Measurements from ENCODE around the gene RHOH. TPM values are rescaled to one million over a fixed set of nuclear protein-coding genes. Genes with fewer than 3 reads are reported as not detected.
"Not testable (repeated sequence)": the region's sequence is repeated elsewhere in the genome, so short reads cannot be mapped to it uniquely, and the experiment has no call there.

The RHOH gene, protein sequence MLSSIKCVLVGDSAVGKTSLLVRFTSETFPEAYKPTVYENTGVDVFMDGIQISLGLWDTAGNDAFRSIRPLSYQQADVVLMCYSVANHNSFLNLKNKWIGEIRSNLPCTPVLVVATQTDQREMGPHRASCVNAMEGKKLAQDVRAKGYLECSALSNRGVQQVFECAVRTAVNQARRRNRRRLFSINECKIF
- total RNA-seq: 0.70 TPM

DNA sequence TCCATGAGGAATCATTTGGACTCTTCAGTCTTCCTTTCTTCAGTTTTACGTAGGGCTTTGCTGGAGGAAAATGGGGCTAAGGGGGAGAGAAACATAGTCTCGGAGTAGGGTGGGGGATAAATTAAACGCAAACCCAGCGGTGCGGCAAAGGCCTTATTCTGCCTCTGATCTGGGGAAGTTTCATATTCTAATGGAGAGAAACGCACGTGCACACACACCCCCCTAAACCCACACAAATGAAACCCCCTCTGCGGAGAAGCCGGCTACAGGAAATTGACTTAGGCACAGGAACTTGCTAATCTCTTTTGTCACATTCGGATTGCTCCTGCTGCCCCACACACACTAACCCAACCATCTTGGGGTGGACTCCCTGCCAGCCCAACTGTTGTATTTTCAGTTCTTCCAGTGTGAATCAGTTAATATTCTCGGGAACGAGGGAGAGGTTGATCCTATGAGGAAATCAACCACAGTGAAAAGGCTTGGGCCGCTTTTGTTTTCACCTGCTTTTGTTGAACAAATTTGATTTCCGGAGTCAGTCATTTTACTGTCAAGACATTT lies at the start of gene RHOH:
Gene RHOH, plus strand, starts transcription at position 308 of the 558 bp plus-strand sequence. CDS start 46,356 bp downstream, outside the sequence.
- DNase-seq (ENCODE audit: low spot score) (no peak), ATAC-seq (no peak)

DNA sequence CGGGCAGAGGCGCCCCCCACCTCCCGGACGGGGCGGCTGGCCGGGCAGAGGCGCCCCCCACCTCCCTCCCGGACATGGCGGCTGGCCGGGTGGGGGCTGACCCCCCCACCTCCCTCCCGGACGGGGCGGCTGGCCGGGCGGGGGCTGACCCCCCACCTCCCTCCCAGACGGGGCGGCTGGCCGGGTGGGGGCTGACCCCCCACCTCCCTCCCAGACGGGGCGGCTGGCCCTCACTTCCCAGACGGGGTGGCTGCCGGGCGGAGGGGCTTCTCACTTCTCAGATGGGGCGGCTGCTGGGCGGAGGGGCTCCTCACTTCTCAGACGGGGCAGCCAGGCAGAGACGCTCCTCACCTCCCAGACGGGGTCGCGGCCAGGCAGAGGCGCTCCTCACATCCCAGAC lies 49.3 kb upstream of the RHOH start:
- not testable (repeated sequence) for ATAC-seq; DNase-seq (ENCODE audit: low spot score)

DNA sequence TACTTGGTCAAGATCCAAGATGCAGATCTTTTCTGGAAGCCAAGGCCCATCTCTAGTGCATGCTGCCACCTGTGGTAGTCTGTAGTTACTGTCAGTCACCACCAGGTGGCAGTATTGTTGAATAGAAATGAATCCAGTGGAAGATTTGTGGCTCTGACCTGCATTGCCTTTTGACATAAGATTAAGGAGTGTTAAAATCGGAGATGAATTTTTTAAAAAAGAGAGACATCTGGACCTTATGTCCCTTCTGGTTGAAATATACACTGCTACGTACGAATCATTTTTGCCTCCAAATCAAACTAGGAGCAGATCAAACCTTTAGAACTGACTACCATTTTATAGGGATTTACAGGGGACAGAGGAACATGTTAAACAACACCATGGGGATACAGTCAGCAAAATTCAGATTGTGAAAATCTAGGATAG lies 46.9 kb upstream of the RHOH start:
- DNase-seq (ENCODE audit: low spot score) (peak; percentile 67), ATAC-seq (peak; percentile 100)

DNA sequence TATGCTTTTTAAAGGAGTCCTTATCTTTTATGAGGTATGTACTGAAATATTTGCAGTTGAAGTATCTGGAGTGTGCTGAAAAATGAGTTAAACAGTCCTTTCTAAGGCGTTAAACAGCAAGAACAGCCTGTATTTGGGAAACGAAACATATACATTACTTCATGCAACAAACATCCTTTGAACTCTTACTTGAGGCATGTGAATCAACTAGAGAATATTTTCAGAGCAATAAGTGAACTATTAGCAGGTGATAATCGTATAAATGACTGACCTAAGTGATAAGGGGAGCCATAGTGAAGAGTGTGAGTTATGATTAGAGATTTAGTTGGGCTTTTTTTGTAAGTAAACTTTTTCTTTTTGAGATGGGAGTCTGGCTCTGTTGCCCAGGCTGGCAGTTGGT lies 45.9 kb upstream of the RHOH start:
- no peak for ATAC-seq
- no peak for DNase-seq (ENCODE audit: low spot score)

DNA sequence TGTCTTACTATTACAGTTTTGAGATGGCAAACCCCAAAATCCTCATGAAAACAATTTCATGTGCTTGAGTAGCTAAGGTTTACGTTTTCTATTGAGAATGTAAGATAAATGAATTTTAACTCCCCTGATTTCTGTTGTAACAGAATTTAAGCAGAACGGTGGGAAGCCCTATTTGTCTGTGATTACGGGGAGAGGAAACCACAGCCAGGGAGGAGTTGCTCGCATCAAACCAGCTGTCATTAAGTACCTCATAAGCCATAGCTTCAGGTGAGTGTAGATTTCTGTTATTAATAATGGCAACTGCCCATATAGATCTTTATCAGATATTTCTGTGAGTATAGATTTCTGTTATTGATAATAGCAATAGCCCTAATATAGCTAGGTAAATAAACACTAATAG lies 44.2 kb upstream of the RHOH start:
- no peak for DNase-seq (ENCODE audit: low spot score)
- ATAC-seq: no peak

DNA sequence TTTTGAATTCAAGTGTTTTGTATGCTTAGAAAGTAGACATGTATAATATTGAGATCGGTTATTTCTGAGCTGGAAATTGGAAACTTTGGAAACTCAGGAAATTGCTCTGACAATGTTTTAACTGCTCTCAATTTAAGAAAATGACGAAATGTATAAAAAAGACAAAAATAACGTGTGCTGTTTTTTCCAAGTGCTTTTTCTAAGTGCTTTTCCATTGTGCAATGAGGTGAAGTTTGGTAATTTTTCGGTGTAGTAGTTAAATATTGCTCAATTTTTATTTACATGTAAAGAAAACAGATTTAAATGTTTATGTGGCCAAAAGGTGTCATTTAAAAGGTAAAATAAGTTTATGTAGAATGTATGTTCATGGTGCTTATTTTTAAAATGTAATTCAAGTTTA lies 39.4 kb upstream of the RHOH start:
- no peak for ATAC-seq
- DNase-seq (ENCODE audit: low spot score): no peak

DNA sequence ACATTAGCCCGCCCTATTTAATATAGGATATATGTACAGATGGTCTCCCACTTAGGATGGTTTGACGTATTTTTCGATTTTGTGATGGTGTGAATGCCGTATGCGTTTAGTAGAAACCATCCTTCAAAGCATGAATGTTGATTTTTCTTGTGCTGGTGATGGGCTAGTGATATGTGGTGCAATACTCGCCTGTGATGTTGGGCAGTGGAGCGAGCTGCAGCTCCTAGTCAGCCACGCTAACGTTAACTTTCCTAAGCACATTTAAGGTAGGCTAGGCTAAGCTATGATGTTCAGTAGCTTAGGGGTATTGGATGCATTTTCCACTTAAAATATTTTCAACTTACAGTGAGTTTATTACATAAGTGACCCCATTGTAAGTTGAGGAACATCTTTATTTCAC lies 36.6 kb upstream of the RHOH start:
- ATAC-seq: no peak
- no peak for DNase-seq (ENCODE audit: low spot score)

DNA sequence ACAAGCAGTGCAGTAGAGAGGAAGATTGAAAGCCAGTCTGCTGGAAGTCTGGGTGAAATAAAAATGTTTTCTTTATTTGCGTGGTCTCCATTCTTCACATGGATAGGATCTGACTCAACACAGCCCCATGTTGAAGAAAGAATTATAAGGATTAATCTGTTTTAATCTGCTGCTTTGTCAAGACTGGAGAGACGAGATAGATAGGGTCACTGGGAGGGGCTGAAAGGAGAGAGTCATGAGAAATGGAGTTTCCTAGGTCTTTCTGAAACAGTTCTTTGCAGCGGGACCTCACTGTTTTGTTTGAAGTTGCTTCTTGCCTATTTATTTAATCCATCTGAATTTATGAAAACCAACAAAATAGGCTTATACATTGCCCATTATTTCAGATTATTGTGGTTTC lies 32.4 kb upstream of the RHOH start:
- ATAC-seq (no peak), DNase-seq (ENCODE audit: low spot score) (no peak)

DNA sequence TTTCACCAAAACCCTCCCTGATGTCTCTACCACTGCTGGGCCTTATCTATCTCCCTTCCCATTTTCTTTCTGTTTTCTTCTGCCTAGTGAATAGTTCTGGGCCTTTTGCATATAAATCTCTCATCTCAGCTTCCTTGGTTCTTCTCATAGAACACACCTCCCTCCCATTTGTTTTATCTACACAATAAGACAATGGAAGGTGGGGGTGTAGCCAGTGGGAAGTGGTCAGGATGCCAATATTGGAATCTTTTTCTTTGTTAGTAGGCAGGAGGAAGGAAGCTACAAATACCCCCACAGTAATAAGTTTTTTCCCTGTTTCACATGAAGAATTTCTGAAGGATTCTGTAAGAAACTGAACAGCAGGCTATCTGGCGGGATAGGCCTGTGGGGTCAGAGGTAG lies 30.9 kb upstream of the RHOH start:
- ATAC-seq: no peak

DNA sequence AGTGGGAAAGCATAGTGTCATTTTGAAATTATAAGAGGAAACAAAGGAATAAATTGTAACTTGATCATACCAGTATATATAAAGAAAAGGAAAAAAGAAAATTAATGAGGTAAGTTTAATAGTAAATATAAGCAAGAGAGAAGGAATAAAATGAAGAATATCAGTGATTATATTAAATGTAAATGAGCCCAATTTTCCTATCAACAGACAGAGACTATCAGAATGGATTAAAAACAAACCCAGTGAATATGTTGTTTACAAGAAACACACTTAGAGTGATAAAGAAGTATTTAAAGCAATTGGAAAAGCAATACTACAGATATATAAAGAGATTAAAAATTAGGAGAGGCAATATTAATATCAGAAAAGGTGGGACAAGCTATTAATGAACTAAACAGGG lies 28.8 kb upstream of the RHOH start:
- no peak for ATAC-seq
- DNase-seq (ENCODE audit: low spot score): no peak

More for the DNA sequence above, 30.9 kb upstream of the RHOH start:
- DNase-seq (ENCODE audit: low spot score): no peak

DNA sequence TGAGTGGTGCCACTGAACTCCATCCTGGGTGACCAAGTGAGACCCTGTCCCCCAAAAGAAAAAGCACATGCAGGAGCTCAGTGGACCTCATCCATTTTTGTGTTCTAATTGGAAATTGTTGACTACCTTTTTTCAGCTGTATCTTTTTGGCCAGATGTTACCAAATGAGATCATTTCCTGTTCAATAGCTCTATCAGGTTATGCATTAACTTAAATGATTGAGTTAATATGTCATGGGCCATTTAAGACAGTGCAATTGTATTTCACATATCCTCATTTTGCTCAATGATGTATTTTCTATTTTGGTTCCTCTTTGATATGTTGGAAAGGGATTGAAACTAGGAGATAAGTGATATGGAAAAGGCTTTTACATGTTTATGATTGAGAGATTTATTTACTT lies 26.2 kb upstream of the RHOH start:
- DNase-seq (ENCODE audit: low spot score) (no peak), ATAC-seq (no peak)

DNA sequence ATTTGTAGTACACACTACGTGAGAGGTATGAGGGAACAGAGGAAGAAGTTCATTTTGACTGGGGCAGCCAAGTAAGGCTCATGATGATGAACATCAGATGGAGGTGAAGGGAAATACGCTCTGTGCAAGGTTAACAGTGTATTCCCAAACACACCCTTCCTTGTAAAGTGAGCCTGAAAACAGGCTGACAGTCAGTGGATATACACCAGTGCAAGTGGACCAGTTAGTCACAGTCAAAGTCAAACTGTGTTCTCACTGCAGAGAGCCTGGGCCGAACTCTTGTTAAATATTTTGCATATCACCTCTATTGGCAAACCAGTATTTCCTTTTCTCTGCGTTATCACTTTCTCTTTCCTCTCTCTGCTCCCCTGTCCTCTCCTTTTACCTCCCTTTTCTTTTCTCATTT lies 23.4 kb upstream of the RHOH start:
- DNase-seq (ENCODE audit: low spot score) (no peak), ATAC-seq (no peak)

DNA sequence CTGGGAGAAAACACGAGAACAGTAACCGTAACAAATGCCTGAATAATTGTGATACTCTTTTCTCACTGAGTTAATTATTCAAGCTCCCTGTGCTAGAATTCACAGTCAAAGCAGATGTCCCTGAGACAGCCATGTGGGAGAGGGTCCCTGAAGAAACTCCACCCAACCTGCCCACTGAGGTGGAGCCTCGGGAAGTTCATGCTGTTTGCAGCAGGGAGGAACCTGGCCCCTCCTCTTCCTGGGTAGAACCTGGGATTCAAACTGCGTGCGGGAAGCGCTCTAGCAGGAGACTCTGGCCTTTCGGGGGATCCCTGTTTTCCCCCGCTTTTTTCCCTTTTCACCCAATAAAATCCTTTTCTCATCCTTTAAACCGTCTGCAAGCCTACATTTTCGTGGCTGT lies 20.2 kb upstream of the RHOH start:
- DNase-seq (ENCODE audit: low spot score): no peak

DNA sequence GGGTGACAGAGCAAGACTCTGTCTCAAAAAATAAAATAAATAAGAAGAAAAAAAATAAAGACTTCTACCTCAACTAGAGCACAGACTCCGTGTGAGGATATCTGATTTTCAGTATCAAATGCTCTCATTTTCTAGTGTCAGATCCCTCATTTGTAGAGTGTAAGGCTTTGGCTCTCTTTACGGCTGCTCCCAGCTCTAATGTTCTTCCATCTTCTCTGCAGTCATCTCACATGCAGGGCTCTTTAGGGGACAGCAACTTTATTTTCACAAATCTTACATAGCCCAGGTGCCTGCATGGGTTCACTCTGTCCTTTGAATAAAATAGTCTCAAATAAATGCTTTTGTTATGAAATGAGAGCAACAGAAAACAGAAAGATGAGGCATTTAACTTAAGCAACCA lies 19.2 kb upstream of the RHOH start:
- ATAC-seq (no peak), DNase-seq (ENCODE audit: low spot score) (no peak)

More for the DNA sequence above, 20.2 kb upstream of the RHOH start:
- ATAC-seq: no peak

DNA sequence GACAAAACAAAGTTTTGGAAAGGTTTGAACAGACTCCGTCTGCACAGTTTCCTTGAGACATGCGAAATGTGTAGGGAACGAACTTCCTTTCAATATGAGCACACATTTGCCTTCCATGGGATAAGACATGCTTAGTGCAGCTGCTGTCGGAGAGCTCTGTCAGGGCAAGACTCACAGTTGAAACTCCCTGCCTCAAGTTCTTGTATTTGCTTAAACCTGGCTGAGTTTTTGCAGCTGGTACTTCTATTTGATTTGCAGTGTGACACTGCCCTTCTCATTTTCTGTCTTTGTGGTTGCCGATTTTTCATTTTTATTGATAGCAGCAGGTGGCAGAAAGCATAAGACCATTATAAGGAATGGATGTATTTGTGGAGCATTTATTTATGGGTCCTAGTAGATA lies 18.2 kb upstream of the RHOH start:
- ATAC-seq: no peak

DNA sequence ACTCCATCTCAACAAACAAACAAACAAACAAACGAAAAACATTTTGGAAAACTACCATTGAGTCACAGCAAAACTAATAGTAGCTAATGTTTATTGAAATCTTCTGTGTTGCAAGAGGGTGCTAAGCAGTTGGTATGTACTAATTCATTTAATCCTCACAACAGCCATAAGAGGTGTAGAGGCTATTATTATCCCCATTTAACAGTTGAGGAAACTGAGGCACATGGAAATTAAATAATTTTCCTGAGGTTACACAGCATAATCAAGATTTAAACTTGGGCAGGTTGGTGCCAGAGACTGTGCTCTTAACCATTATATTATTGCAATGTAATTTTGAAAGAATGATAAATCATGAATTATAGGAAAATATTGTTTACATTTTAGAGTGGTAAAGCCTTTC lies 17.5 kb upstream of the RHOH start:
- ATAC-seq: no peak
- DNase-seq (ENCODE audit: low spot score): no peak

More for the DNA sequence above, 18.2 kb upstream of the RHOH start:
- no peak for DNase-seq (ENCODE audit: low spot score)

DNA sequence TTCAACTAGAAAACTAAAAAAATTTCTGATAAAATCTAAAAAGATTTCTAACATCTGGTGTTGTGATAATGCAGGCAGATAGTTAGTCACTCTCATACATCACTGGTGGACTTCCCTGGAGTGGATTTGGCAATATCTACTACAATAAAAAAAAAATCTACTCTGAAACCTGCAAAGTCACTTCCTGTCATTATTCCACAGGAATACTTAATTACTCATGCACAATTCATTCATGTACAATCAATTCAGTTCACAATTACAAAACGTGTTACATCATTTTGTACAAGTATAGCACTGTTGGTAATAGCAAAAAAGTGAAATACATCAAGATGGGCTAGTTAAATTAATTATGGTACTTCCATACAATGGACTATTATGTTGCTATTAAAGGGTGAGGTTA lies 16.5 kb upstream of the RHOH start:
- DNase-seq (ENCODE audit: low spot score) (no peak), ATAC-seq (no peak)

DNA sequence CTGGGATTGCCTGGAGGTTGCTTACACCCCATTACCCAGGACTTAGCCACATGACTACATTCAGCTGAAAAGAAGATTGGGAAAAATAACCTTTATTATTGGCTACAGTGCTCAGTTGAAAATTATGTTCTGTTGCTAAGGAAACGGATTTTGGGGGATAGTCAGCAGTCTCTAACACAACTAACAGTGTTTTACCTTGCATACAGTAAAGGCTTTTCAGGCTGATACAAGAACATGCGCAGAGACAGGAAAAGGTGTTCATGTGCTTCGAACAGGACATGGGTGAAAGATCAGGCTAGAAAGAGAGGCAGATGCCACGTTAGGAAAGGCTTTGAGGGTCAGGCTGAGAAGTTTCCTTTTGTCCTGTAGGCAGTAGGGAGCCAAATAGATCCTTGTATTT lies 14.8 kb upstream of the RHOH start:
- DNase-seq (ENCODE audit: low spot score) (no peak), ATAC-seq (no peak)

DNA sequence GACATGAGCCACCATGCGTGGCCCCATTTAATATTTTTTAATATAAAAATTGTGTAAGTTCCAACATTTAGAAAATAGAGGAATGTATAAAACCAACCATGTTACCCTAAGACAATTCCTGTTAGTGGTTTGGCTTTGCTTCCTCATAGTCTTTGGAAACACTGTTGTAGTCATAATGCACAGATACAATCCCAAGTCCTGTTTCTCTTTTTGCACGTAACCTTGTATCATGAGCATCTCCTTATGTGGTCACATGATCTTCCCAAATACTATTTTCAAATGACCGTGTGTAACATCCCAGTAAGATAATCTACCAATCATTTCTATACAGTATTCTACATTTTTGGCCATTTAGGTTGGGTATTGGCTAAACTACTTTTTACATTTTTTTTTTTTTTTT lies 13.9 kb upstream of the RHOH start:
- DNase-seq (ENCODE audit: low spot score) (no peak), ATAC-seq (no peak)

DNA sequence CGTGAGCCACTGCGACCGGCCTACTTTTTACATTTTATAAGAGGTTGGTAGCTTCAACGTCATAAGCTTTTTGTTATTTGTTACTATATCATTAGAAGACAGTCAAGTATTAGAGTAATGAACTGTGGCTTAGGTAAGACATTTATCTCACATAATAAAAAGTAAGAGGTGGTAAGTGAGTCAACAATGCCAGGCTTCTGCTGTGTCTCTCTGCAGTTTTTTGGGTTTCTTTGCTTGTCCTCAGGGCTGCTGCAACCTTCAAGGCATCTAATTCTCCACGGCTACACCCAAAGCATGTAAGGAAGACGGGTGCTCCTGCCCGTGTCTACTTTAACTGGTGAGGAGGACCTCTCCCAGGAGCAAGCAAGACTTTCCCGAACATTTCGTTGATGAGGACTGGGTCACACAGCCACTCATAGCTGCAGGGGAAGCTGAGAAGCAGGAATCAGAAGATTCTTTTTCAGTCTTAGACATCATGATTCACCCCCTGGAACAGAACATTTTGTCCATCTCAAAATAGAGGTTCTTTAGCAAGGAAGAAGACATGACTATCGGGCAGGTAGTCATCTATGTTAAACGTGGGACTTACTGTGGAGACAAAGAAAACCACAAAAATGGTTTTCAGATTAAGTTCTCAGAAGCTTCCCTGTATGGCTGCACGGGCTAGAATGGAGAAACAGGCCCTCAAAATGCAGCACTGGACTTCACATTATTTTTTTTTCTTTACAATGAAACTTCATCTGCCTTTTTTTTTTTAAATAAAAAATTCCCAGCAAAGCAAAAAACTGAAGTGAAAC lies 13.0 kb upstream of the RHOH start:
- DNase-seq (ENCODE audit: low spot score) (no peak), ATAC-seq (no peak)

DNA sequence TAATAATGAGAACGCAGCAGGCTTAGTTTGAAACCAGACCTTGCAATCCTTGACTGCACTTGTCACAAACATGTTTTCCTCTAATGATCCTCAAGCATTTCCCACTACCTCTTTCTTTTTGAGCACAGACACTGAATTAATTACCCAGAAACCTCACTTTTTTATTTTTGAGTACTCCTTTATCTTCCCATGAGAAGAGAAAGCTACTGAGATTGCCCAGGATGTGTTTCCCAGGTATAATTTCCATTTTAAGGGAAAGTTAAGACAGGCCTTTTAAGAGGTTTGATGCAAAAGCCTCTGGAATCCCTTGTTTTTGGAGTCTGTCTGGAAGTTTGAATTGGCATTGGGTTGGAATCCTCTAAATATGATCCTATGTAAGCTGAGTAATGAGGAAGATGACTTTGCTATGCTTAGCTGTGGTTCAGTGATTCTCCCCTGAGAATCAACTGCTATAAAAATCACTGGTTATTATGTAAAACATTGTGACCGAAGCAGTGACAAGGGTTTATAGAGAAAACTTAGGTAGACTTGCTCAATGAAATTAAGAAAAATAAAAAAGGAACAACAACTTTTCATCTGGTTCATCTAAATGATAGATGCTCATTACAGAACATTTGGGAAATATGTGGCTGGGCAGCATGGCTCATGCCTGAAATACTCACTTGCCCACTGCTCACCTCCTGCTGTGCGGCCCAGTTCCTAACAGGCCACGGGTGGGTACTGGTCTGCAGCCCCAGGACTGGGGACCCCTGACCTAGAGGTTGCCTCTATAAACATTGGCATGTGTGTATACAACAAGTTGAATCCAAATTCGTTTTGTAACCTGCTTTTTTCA lies 10.8 kb upstream of the RHOH start:
- no peak for DNase-seq (ENCODE audit: low spot score)

DNA sequence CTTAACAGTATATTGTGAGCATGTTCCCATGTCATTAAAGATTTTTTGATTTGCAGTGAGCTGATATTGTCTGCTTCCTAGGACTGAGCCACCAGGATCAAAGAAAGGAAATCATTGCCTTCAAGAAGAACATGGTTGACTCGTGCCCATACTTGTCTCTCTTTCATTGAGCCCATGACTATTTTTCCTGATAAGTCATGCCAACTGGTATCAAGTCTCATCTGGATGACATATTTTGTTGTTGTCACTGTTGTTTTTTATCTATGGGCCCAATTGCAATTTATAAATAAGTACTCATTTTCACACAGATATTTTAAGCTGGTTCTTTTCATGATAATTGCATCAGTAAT lies 10.2 kb upstream of the RHOH start:
- DNase-seq (ENCODE audit: low spot score): no peak
- no peak for ATAC-seq

More for the DNA sequence above, 10.8 kb upstream of the RHOH start:
- no peak for ATAC-seq

Data from left lobe of liver (tissue), 2 donors.